HG02938 (cell line): ENCODE results near the gene PRR7.
A peak's percentile ranks its signal among the peaks of the same experiment; 100 is the strongest.
"Not testable (repeated sequence)": the region's sequence is repeated elsewhere in the genome, so short reads cannot be mapped to it uniquely, and the experiment has no call there.

Experiments used
- ATAC-seq: cut with Tn5 transposase; IDR thresholded peaks from one replicate; pipeline ENCODE4 v1.9.1; 2021; ENCODE audit warnings: mild to moderate bottlenecking, moderate library complexity; ENCODE audit not compliant: unreplicated experiment

The PRR7 gene

GRCh38 chr5:177446200-177447065, at the start of gene PRR7:
PRR7 (plus strand) TSS chr5:177446814; CDS start chr5:177455068, 8,254 bp downstream.
- ATAC-seq, result peak; percentile 42

- ATAC-seq, result no peak
Observed at GRCh38 chr5:177397875-177398390, 48.7 kb upstream of the PRR7 start.

GRCh38 chr5:177399997-177400868, 46.4 kb upstream of the PRR7 start, which contains the start of gene PFN3:
PFN3 (minus strand) TSS chr5:177400661; CDS start chr5:177400576, 85 bp downstream.
- ATAC-seq, result no peak

GRCh38 chr5:177402271-177403043, 44.2 kb upstream of the PRR7 start:
- no peak for ATAC-seq

GRCh38 chr5:177403102-177403791, 43.4 kb upstream of the PRR7 start:
- peak; percentile 23 for ATAC-seq

- ATAC-seq, result peak; percentile 63
Observed at GRCh38 chr5:177403792-177404640, 42.6 kb upstream of the PRR7 start.

GRCh38 chr5:177404641-177405179, 41.9 kb upstream of the PRR7 start:
- no peak for ATAC-seq

- no peak for ATAC-seq
Observed at GRCh38 chr5:177405312-177405711, 41.3 kb upstream of the PRR7 start.

GRCh38 chr5:177405805-177406204, 40.8 kb upstream of the PRR7 start:
- ATAC-seq, result no peak

- no peak for ATAC-seq
Observed at GRCh38 chr5:177409043-177409801, 37.4 kb upstream of the PRR7 start, which contains the start of gene F12. F12 (minus strand) TSS chr5:177409564; CDS start chr5:177409527, 37 bp downstream.

GRCh38 chr5:177410575-177410974, 36.0 kb upstream of the PRR7 start:
- ATAC-seq, result no peak

GRCh38 chr5:177412603-177413233, 33.9 kb upstream of the PRR7 start:
- peak; percentile 69 for ATAC-seq

- ATAC-seq, result no peak
Observed at GRCh38 chr5:177414481-177414880, 32.1 kb upstream of the PRR7 start.

- not testable (repeated sequence) for ATAC-seq
Observed at GRCh38 chr5:177417081-177417480, 29.5 kb upstream of the PRR7 start.

- no peak for ATAC-seq
Observed at GRCh38 chr5:177419046-177419445, 27.6 kb upstream of the PRR7 start.

GRCh38 chr5:177420472-177420871, 26.1 kb upstream of the PRR7 start:
- not testable (repeated sequence) for ATAC-seq

- ATAC-seq, result no peak
Observed at GRCh38 chr5:177421062-177421798, 25.4 kb upstream of the PRR7 start.
